Breast epithelium (tissue), 3 donors: ENCODE measurements around the gene NAA25.

Source experiments
- POLR2A ChIP-seq: fragments of 450-650 bp; IDR thresholded peaks from one replicate; pipeline ENCODE4 v1.6.1; 2016; ENCODE audit warnings: antibody characterized with exemption, mild to moderate bottlenecking, moderate library complexity
- TF ChIP-seq, protein P1 (sequence below), 3 donors: fragments of 450-650 bp; IDR thresholded peaks; one replicate each; pipeline ENCODE4 v1.5.1; 2016 to 2017; ENCODE audit warnings: antibody characterized with exemption in 3 of 3, mild to moderate bottlenecking in 3 of 3, moderate library complexity in 3 of 3

- TF ChIP-seq, protein P1, sequence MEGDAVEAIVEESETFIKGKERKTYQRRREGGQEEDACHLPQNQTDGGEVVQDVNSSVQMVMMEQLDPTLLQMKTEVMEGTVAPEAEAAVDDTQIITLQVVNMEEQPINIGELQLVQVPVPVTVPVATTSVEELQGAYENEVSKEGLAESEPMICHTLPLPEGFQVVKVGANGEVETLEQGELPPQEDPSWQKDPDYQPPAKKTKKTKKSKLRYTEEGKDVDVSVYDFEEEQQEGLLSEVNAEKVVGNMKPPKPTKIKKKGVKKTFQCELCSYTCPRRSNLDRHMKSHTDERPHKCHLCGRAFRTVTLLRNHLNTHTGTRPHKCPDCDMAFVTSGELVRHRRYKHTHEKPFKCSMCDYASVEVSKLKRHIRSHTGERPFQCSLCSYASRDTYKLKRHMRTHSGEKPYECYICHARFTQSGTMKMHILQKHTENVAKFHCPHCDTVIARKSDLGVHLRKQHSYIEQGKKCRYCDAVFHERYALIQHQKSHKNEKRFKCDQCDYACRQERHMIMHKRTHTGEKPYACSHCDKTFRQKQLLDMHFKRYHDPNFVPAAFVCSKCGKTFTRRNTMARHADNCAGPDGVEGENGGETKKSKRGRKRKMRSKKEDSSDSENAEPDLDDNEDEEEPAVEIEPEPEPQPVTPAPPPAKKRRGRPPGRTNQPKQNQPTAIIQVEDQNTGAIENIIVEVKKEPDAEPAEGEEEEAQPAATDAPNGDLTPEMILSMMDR (IDR thresholded peaks at IDR 0.05), result no peak
- TF ChIP-seq POLR2A, result no peak
Observed at GRCh38 chr12:112007945-112008344, 100.6 kb downstream of the NAA25 start.
